ENCODE data around the gene HNRNPLL.
"Not testable (repeated sequence)": the region's sequence is repeated elsewhere in the genome, so short reads cannot be mapped to it uniquely, and the experiment has no call there.

The HNRNPLL gene

DNA sequence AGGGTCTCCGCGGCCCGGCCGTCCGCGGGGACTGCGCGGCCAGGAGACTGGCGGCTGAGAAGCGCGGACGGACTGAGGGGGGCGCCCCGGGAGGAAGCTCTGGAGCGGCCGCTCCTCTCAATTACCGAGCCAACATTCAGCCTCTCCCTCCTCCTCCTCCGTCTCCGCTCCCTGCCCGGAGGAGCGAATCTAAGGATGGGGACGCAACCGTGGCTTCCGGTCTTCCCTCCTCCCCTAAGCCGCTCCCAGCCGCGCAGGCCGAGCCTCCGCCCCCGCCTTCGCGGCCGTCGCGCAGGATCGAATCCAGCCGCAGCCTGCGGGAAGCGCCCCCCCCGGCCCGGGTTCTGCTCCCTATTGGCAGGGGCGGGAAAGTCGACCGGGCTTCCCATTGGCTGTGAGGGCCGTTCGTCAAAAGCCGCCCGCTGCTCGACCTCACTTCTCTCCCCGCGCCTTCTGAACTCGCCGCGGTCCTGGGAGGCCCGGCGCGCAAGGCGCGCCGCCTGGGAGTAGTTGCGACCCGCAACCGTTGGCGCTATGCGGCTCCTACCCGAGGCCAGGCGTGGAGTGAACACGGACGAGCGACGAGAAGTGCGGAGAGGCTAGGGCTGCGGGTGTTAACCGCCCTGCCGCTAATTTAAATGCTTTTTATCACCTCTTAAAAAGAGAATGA, at the start of gene HNRNPLL:
Gene HNRNPLL (minus strand): TSS at position 197 of the 670 bp plus-strand sequence. CDS start 302 bp downstream, outside the sequence.
- DNase-seq = peak; percentile 97

GRCh38 chr2:38650717-38651116, 48.0 kb upstream of the HNRNPLL start:
- no peak for DNase-seq

DNA sequence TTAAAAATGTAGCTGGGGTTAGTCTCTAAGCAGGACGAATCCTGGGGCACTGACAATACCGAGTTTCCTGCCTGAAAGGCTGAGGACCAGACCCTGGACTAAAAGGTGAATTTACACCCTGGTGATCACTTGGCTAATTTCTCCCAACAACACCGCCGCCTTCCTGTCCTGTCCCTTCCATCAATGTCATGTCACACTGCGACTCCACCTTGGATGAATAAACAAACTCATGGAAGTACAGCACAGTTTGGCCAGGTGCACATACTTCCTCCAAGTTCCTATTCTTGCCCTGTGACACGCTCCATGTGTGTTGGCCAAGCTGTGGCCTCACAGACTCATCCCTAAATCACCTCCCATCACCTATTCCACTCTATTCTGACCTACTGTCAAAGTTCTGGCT, 47.3 kb upstream of the HNRNPLL start:
- DNase-seq = no peak

DNA sequence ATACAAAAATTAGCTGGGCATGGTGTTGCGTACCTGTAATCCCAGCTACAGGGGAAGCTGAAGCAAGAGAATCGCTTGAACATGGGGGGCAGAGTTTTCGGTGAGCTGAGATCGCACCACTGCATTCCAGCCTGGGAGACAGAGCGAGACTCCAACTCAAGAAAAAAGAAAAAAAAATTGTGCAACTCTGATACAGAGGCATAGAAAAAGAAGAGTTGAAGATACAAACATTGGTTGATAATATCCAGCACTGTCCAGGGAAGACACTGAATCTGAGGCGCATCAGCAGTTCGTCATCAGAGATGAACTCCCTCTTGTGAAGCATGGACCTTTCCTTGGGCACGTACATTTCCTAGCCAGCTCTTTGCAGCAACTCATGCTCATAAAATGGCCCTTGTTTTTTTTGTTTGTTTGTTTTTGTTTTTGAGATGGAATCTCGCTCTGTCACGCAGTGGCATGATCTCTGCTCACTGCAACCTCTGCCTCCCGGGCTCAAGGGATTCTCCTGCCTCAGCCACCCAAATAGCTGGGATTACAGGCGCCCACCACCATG, 46.5 kb upstream of the HNRNPLL start:
- no peak for DNase-seq

GRCh38 chr2:38648107-38648761, 45.5 kb upstream of the HNRNPLL start:
- no peak for DNase-seq

DNA sequence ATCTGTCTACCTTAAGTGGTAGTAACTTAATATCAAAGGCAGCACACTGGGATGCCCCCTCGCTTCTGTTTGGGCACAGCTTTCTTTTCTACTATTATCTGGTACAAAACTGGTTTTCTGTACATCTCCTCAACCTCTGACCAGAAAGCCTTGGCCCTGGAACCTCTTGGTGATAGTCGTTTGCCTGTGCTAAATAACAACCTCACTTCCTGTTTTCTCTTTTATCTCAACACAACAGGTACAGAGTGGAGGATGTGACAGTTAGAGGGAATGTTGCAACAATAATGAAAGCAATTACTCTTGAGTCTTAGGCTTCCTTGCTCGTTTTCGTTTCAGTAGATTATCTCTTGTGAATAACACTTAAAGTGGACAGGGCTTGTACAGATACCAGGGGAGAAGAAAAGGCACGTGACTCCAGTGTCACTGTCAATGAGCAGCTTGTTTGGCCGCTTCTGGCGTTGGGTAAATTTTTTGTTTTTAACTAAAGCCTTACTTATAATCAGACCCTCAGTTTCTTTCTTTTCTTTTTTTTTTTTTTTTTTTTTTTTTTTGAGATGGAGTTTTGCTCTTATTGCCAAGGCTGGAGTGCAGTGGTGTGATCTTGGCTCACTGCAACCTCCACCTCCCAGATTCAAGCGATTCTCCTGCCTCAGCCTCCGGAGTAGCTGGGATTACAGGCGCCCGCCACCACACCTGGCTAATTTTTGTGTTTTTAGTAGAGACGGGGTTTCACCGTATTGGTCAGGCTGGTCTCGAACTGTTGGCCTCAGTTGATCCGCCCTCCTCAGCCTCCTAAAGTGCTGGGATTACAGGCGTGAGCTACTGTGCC, 41.2 kb upstream of the HNRNPLL start:
- DNase-seq = not testable (repeated sequence)

GRCh38 chr2:38643021-38643671, 40.4 kb upstream of the HNRNPLL start:
- DNase-seq = no peak

DNA sequence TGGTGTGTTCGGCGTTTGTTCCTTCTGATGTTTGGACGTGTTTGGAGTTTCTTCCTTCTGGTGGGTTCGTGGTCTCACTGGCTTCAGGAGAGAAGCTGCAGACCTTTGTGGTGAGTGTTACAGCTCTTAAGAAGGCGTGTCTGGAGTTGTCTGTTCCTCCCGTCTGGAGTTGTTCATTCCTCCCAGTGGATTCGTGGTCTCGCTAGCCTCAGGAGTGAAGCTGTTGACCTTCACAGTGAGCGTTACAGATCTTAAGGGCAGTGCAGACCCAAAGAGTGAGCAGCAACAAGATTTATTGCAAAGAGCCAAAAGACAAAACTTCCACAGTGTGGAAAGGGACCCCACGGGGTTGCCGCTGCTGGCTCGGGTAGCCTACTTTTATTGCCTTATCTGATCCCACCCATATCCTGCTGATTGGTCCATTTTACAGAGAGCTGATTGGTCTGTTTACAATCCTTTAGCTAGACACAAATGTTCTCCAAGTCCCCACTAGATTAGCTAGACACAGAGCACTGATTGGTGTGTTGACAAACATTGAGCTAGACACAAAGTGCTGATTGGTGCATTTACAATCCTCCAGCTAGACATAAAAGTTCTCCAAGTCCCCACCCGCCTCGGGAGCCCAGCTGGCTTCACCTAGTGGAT, 39.8 kb upstream of the HNRNPLL start:
- not testable (repeated sequence) for DNase-seq

DNA sequence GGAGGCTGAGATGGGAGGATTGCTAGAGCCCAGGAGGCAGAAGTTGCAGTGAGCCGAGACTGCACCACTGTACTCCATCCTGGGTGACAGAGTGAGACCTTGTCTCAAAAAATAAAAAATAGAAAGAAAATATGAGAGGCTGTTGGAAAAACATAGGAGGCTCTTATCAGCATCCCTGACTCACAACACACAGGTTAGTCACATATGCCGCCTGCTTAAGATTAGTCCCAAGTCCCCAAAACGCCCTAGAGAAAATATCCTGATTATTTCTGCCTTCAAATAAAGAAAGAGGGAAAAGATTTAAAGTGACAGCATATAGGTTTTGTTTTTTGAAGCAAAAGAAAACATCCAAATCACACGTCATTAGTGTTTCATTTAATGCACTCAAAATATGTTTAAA, 33.3 kb upstream of the HNRNPLL start:
- DNase-seq = no peak

DNA sequence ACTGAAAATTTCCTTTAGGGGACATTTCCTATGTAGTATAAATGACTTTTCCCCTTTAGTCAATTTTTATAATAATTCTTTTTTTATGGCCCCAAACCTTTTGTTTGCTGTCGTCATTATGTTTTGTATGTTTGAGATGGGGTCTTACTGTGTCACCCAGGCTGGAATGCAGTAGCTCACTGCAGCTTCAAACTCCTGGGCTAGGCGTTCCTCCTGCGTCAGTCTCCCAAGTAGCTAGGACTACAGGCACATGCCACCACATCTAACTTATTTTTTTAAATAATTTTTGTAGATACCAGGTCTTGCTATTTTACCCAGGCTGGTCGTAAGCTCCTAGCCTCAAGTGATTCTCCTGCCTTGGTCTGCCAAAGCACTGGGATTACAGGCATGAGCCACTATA, 32.4 kb upstream of the HNRNPLL start:
- no peak for DNase-seq

- no peak for DNase-seq
These were observed 32.0 kb upstream of the HNRNPLL start for GRCh38 chr2:38634684-38635083.

GRCh38 chr2:38633895-38634294, 31.2 kb upstream of the HNRNPLL start:
- DNase-seq = no peak

GRCh38 chr2:38632980-38633379, 30.3 kb upstream of the HNRNPLL start:
- DNase-seq = no peak

GRCh38 chr2:38631976-38632375, 29.2 kb upstream of the HNRNPLL start:
- DNase-seq = no peak

DNA sequence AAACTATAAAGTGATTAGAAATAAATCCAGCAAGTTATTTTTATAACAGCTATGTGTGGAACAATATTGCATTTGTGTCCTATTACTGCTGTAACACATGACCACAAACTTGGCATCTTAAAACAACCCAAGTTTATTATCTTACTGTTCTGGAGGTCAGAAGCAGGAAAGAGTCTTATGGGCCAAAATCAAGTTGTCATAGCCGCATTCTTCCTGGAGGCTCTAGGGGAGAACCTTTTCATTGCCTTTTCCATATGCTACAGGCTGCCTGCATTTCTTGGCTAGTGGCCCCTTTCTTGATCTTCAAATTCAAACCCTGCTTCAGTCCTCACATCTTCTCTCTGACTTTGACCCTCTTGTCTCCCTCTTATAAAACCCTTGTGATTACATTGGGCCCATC, 27.0 kb upstream of the HNRNPLL start:
- DNase-seq = no peak

- no peak for DNase-seq
These were observed 24.7 kb upstream of the HNRNPLL start for GRCh38 chr2:38627391-38627790.

GRCh38 chr2:38626326-38627035, 23.8 kb upstream of the HNRNPLL start:
- no peak for DNase-seq

DNA sequence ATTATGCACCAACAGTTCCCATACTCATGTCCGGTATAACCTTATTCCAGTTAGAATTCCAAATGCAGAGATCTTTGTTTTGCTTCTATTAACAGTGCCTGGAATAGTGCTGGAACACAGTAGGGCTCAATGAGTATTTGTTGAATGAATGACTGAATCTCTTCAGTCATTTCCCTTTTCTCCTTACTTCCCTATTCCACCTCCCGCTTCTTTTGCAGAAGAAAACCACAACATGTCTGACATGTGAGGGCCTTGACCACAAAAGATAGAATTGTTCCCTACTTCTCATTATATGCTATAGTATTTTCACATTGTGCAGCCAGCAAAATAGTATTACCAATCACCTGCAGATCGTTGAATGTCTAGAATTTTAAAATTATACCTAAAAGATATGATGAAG, 19.5 kb upstream of the HNRNPLL start:
- no peak for DNase-seq

- DNase-seq = no peak
These were observed 18.3 kb upstream of the HNRNPLL start for GRCh38 chr2:38621018-38621417.

- DNase-seq = no peak
These were observed 17.7 kb upstream of the HNRNPLL start for GRCh38 chr2:38620282-38620977.

All from stimulated activated CD4-positive, alpha-beta T cell treated with anti-CD3 and anti-CD28 coated beads, Interleukin-12 subunit alpha, Interleukin-12 subunit beta, amount 100 ng/mL, for 4 hours (primary cell).